AG08396 (cell line): Measurements from ENCODE around the gene IZUMO2.
A peak's percentile ranks its signal among the peaks of the same experiment; 100 is the strongest.

Experiments used
- DNase-seq: peaks from one replicate; pipeline ENCODE4 v3.0.0; 2012; ENCODE audit warnings: low spot score, mixed read lengths

The IZUMO2 gene

DNA sequence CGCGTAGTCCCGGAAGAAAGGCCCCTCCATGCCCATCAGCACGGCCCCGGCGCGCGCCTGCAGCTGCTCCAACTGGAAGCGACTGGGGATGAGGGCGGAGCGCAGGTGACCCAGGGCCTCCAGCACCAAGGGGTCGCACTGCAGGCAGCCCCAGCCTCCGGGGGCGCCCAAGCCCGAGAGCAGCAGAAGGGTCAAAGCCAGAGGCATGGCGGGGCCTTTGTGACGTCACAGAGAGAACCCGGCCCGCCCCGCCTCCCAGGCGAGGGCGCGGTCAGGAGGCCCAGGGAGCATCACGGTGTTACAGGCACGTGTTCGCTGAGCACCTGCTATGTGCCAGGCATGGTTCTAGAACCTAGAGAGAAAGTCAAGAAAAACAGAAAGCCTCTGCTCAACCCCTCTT is at the start of gene IZUMO2:
IZUMO2 (minus strand) TSS at position 294 of the 400 bp plus-strand sequence; CDS start at position 207, 87 bp downstream.
- no peak for DNase-seq

DNA sequence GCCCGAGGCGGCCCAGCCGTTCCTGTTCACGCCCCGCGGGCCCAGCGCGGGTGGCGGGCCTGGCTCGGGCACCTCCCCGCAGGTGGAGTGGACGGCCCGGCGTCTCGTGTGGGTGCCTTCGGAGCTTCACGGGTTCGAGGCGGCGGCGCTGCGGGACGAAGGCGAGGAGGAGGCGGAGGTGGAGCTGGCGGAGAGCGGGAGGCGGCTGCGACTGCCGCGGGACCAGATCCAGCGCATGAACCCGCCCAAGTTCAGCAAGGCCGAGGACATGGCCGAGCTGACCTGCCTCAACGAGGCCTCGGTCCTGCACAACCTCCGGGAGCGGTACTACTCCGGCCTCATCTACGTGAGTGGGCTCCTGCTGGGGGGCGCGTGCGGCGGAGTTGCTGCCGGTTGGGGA is 47.3 kb upstream of the IZUMO2 start:
- DNase-seq = no peak

DNA sequence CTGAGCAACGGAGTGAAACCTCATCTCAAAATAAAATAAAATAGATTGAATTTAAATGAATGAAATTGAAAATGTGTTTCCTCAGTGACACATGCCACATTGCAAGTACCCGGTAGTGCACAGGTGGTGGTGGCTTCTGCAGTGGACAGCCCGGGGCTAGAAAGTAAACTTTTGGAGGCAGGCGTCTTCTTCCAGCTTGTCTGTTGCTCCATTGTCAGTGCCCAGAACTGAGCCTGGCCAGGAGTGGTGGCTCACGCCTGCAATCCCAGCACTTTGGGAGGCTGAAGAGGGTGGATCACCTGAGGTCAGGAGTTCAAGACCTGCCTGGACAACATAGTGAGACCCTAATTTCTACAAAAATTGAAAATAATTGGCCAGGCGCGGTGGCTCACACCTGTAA is 46.0 kb upstream of the IZUMO2 start:
- no peak for DNase-seq

DNA sequence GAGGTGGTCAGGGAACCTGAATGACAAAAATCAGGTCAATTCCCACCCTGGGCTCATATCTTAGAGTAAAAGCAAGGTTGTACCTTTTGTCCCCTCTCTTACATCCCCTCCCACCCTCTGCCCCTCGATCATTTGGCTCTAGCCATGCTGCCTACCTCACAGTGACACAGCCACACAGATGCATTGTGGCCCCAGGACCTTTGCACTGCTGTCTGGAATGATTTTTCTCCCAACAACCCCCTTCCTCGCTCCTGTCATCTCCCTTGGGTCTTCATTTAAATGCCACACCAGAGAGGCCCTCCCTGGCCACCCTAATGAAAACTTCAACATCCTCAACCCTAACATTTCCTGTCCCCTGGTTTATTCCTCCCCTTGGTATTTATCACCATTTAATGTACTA is 44.6 kb upstream of the IZUMO2 start:
- no peak for DNase-seq

DNA sequence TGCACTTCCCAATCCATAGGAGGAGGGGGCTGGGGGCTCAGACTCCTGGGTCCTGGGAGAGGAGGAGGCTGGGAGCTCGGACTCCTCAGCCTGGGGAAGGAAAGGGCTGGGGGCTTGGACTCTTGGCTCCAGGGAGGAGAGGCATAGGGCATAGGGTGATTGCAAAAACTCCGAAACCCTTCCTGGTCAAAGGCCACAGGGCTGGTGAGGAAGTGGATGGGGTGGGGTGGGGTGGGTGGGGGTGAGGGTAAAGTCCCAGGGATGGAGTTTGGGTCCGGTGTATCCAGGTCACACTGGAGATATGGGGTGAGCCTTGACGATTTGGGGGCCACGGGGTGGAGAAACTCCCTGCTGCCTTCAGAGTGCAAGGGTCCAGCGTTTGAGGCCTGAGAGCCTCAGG is 43.1 kb upstream of the IZUMO2 start:
- DNase-seq = no peak

DNA sequence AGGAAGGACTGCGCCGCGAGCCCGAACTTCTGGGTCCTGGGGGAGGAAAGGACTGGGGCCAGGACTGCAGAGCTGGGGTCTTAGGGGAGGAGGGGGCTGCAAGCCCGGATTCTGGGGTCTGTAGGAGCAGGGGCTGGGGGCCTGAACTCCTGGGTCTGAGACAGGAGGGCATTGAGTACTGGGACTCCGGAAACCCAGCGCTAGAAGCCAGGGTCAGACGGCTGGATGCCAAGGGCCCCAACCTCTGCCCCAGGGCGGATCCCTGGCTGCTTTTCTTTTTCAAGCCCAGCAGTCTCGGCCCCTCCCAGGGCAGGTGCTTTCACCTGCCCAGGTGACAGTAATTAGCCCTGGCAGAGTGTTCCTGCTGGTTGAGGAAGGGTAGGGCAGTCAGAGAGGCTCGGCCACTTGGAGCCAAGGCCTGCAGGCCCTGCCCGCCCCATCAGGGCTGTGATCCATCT is 42.6 kb upstream of the IZUMO2 start:
- DNase-seq = no peak

DNA sequence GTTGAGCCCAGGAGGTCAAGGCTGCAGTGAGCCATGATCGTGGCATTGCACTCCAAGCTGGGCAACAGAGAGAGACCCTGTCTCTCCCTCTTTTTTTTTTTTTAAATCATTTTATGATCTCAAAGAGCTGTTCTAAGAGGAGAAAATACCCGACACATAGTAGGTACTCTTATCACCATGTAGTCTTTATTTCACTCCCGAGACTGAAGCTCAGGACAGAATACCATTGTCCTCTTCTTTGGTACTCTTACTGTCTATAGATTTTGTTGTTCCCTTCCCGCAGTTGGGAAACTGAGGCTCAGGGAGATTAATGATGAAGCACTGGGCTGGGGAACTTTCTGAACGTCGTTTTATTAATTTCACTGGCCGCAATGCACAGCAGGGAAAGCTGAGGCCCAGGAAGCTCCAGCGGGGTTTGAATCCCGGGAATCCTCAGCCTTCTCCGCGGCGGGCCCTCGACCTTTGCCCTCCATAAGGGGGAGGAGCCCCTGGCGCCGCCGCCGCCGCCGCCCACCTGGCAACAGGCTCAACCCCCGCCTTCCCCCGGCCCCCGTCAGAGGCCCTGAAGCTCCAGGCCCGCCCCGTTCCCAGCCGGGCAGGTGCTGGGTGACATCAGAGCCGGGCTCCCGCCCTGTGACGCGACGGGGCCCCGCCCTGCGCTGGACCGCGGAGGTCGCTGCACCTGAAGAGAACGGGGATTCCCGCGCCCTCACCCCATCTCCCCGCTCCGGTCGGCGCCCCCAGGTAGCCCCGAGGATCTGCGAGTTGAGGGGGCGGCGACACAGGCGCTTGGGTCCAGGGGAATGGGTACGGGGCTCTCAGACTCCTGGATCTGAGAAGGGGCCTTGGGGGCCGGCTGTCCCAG is 42.0 kb upstream of the IZUMO2 start:
- no peak for DNase-seq

DNA sequence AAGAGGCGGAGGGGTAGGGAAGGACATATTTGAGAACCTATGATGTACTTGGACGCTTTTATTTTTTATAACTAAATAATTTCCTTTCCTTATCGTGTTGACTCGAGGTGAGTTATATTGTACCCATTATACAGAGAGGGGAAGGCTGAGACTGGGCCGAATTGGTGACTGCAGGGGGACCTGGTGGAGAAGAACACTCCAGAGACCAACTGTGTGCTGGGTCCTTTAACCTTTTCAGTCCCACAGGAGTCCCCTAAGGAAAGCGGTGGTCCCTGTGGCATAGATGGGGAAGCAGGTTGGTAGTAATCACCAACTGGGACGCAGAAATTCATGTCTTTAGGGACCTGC is 41.0 kb upstream of the IZUMO2 start:
- no peak for DNase-seq

DNA sequence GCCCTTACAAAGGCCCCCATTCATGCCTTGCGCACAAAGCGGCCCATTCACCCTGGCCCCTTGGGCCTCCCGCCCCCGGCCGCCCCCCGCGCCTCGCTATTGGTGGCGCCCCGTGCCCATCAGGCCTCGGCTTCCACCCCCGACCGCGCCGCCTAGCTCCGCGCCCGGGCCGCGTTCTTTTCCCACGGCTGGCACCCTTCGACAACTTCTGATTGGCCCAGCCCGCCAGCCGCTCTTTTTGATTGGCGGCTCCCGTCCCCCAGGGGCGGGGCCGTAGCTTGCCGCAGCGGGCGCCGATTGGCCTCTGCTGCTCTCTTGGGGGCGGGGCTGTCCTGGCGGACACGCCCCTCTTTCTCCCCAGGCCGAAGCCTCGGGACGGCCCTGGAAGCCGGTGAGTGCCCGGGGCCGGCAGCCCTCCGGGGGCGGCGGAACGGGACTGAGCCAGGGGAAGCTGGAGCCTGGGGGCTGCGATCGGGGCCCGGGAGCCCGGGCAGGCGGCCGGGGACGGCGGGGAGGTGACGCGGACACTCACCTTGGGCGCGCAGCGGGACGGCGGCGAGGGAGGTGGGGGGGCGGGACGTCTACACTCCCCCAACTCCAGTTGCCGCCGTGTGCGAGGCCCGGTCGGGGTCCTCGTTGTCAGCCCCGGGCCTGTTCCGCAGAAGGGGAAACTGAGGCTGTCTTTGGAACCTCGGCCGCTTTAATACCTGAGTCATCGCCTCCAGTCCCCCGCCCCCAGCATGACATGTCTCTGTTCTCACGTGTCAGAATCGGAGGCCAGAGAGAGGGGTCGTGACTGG is 40.4 kb upstream of the IZUMO2 start, which contains the start of gene MYH14:
MYH14 (plus strand) TSS at position 342 of the 800 bp plus-strand sequence. CDS start 6,744 bp downstream, outside the sequence.
- DNase-seq = peak; percentile 73

DNA sequence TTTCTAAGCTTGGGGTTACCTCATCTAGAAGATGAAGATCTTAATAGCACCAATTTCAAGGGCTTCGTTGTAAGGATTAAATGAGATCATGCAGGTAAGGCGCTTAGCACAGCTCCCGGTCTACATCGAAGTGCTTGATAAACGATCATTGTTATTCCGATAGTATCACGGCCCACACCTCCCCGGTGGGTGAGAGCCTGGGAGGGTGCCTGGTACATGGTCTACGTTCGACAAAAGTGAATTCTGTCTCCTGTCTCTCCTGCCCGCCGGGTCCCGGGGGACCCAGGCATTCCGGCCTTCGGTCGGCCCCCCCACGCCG is 39.8 kb upstream of the IZUMO2 start:
- DNase-seq = no peak

DNA sequence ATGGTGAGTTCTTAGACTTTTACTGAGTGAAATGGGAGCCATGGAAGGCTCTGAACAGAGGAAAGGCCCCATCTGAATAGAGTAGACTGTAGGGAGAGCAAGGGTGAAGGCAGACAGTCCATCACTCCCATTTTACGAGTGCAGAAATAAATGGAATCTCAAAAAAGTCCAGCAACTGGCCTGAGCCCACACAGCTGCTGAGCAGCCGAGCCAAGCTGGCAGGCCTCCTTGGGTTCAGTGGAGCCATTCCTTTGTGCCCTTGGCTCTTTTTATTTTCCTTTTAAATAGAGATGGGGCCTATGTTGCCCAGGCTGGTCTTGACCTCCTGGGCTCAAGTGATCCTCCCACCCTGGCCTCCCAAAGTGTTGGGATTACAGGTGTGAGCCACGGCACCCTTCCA is 39.3 kb upstream of the IZUMO2 start:
- no peak for DNase-seq

DNA sequence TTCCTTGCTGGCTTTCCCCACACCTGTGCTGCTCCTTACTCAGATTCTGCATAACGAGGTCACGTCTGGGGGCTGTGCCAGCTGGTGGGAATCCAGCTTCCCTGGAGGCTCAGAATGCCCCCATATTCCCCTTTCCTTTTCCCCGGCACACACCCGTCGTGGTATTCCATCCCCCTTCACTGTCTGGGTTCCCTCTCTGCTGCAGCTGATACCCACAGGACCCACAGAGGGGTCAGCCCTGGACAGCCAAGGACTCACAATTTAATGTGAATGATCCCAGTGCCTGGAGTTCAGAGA is 36.1 kb upstream of the IZUMO2 start:
- DNase-seq = no peak

DNA sequence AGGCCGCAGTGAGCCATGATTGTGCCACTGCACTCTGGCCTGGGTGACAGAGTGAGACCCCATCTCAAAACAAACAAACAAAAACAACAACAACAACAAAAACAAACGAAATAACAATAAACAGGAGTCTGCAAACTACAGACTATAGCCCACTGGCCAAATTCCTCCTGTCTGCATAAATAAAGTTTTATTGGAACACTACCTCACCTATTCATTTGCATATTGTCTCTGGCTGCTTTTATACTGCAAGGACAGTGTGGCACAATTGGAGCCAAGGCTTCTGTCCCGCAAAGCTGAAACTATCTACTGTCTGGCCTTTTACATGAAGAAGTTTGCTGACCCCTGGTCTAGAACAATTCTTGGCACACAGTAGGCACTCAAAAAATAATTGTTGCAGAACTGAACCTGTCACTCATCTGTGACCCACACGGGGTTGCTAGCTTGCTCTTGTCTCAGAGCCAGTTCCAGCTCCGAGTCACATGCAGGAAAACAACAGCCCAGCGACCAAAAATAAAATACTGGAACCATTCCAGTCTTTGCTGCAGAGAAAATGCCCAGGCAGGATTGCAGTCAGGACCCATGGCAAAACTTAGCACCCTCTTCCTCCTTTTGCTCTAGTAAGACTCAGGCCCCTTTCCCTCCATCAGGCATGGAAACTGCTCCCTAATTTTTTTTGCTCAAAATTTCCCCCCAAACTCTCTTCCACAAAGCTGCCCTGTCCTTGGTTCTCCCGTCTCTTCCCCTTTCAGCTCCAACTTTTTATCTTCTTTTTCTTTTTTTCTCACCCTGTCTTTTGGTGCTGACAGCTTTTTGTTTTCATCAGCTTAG is 35.6 kb upstream of the IZUMO2 start:
- no peak for DNase-seq

DNA sequence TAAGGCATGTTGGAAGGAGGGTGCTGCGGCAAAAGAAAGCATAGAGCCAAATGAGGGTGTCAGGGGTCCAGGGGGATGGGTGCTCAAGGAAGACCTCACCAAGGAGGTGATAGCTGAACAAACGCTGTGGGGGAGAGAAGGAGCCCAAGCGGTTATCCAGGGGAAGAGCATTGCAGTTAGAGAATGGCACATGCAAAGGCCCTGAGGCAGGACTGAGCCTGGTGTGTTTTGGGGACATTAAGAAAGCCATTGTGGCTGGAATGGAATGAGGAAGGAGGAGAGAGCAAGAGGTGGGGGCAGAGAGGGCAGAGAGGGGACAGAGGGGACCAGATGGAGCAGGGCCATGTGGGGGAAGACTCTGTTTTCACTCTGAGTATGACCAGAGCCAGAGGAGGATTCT is 34.3 kb upstream of the IZUMO2 start:
- no peak for DNase-seq

DNA sequence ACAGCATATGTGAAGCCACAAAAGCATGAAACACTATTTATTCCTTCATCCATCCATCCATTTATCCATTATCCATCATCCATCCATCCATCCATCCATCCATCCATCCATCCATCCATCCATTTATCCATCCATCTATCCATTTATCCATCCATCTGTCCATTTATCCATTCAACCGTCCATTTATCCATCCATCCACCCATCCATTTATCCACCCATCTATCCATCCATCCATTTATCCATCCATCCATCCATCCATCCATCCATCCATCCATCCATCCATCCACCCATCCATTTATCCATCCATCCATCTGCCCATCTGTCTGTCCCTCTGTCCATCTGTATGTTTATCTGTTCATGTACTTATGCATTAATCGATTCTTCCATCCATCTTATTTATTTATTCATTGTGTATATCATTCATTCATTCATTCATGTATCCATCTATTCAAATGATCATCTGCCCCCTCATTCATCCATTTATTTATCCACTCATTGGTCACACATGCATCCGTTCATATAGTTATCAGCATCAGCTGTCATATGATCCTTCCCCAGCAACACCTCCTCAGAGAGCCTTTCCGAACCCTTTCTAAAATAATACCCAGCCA is 33.3 kb upstream of the IZUMO2 start:
- DNase-seq = no peak

DNA sequence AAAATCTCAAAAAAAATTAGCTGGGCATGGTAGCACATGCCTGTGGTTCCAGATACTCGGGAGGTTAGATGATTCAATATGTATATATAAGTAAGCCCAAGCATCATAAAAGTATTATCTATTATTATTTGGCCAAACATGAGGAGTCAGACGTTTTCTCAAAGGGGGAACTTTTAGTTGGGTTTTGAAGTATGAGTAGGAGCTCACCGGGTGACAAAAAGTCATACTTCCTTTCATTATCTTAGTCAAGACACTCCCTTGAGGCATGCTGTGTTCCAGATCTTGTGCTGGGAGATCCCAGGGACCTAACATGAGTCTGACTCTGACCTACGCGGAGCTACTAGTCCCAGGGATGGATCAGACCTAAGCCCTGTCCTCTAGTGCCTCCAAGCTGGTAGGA is 32.1 kb upstream of the IZUMO2 start:
- DNase-seq = no peak

DNA sequence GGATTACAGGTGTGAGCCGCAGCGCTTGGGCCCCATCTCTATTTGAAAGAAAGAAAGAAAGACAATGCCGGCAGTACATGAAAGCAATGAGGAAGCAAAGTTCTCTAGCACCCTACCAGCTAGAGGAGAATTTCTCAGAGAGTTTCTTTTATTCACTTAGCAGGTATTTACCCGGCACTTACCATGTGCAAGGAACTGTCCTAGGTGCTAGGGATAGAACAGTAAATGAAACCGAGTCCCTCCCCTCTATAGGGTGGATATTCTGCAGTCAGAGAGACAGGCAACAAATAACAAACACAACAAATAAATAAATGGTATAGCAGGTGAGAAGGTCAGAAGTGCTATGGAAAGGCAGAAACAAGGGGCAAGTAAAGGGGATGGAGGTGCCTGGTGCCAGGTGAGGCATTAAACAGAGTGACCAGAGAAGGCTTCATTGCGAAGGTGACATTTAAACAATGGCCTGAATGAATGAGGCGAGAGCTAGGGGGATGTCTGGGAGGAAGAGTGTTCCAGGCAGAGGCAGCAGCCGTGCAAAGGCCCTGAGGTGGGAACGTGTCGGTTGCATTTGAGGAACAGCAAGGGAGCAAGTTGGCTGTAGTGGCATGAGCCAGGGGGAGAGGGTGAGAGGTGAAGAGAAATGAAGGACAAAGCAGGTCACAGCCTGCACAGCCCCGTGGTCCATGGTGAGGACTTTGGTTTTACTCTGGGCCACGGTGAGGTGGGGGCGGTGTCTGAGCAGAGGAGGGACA is 29.6 kb upstream of the IZUMO2 start:
- DNase-seq = no peak

DNA sequence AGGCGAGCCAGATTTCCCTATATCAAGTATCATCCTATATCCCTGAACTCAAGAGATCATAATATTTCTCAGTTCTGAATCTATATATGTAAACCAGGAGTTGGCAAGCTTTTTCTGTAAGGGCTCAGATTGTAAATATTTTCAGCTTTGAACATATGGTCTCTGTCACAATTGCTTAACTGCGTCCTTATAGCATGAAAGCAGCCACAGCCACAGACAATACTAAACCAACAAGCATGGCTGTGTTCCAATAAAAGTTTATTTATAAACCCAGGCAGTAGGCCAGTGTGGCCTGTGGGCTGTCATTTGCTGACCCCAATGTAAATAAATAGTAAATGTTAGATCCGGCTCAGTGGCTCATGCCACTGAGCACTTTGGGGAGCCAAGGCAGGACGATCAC is 28.1 kb upstream of the IZUMO2 start:
- no peak for DNase-seq

DNA sequence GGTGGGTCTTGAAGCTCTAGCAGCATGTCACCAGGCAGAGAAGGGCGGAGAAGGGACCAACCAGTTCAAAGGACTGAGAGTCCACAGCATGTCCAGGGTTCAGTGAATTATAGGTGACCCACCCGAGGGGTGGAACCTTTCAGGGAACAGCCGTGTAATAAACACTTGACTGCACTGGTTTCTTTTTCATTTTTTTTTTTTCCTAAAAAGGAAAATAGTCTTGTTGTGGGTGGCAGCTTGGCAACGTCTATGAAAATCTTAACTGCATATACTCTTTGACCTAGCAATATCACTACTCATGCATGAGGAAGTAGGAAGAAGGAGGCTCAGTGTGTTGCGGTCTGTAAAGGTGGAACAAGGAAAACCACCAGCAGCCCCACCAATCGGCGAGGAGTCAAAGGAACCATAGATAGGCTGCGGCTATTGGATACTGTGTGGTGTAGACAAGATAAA is 27.4 kb upstream of the IZUMO2 start:
- no peak for DNase-seq

DNA sequence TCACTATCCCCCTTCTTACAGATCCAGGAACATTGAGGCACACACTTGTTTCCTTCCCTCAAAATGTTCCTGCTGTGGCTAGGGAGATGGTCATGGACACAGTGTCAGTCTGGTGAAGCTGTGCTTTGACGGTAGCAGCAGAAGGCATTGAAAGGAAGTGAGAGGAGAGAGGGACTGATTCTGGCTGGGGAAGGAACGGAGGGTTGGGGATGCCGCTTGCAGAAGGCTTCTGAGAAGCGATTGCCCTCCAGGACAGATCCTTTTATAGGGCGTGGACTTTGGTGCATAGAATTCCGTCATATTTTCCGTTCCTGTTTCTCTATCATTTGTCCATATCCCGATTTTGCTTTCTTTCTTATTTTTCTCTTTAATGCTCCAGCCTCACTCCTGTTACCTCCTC is 26.2 kb upstream of the IZUMO2 start:
- DNase-seq = no peak

DNA sequence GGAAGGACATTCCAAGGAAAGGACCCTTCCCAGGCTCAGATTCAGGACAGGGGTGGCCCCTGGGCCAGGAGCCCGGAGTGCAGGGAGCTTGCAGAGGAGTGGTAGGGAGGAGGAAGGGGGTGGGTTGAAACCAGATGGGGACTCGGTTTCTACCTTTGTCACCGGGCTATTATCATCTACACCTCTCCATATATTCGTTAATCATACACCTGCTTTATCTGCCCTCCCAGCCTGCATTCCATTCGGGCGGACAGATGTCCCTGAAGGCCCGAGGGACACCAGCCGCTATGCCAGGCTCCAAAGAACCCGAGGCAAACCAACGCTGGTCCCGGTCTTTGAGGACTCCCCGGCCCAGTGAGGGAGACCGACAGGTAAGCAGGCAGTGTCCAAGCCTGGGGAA is 24.9 kb upstream of the IZUMO2 start:
- DNase-seq = no peak
